Liver (tissue), 9 donors: ENCODE results near the gene MEGF10. TPM values are rescaled to one million over a fixed set of nuclear protein-coding genes. Genes with fewer than 3 reads are reported as not detected.
A peak's percentile ranks its signal among the peaks of the same experiment; 100 is the strongest.

Experiments
- DNase-seq: peaks from one replicate; pipeline ENCODE4 v3.0.0-alpha.2; 2017; ENCODE audit warnings: low spot score
- H3K27ac ChIP-seq, 2 donors: one replicate each; pipeline ENCODE4 v1.7.0; 2013; ENCODE audit warnings: inconsistent platforms in 2 of 2, low read length in 2 of 2, control low read depth in 1 of 2, low read depth in 1 of 2, mild to moderate bottlenecking in 1 of 2
- H3K27me3 ChIP-seq, 4 donors: one replicate each; pipeline versions ENCODE4 v1.6.1 to v1.7.0; 2013; ENCODE audit warnings: low read length in 3 of 4, inconsistent platforms in 1 of 4, mild to moderate bottlenecking in 1 of 4, moderate library complexity in 1 of 4; ENCODE audit not compliant: control insufficient read depth in 4 of 4, insufficient read depth in 4 of 4
- H3K36me3 ChIP-seq, 4 donors: one replicate each; pipeline versions ENCODE4 v1.6.1 to v1.7.0; 2013; ENCODE audit warnings: low read length in 3 of 4, mild to moderate bottlenecking in 3 of 4, low read depth in 1 of 4, moderate library complexity in 1 of 4; ENCODE audit not compliant: control insufficient read depth in 4 of 4, insufficient read depth in 3 of 4
- H3K4me1 ChIP-seq, 4 donors: one replicate each; pipeline versions ENCODE4 v1.6.1 to v1.7.0; 2013; ENCODE audit warnings: low read length in 3 of 4, mild to moderate bottlenecking in 3 of 4, moderate library complexity in 1 of 4; ENCODE audit not compliant: control insufficient read depth in 4 of 4, insufficient read depth in 4 of 4
- H3K4me3 ChIP-seq, 3 donors: one replicate each; pipeline versions ENCODE4 v1.6.1 to v1.7.0; 2013; ENCODE audit warnings: low read length in 3 of 3, control low read depth in 1 of 3, low read depth in 1 of 3, mild to moderate bottlenecking in 1 of 3
- H3K9ac ChIP-seq, 2 donors: one replicate each; pipeline ENCODE4 v1.7.0; 2013; ENCODE audit warnings: low read length in 2 of 2, mild to moderate bottlenecking in 2 of 2, moderate library complexity in 2 of 2, control low read depth in 1 of 2, low read depth in 1 of 2
- H3K9me3 ChIP-seq, 4 donors: one replicate each; pipeline versions ENCODE4 v1.6.1 to v1.7.0; 2013; ENCODE audit warnings: low read length in 3 of 4; ENCODE audit not compliant: control insufficient read depth in 4 of 4
- FOXA1 ChIP-seq: IDR thresholded peaks from 2 replicates; pipeline ENCODE4 v1.6.1; 2016; ENCODE audit warnings: antibody characterized with exemption
- FOXA2 ChIP-seq: IDR thresholded peaks from 2 replicates; pipeline ENCODE4 v1.6.1; 2016; ENCODE audit warnings: antibody characterized with exemption
- GABPA ChIP-seq, 2 donors: IDR thresholded peaks in 1 of 2; conservative IDR thresholded peaks in 1 of 2; 2 replicates each; pipeline ENCODE4 v1.6.1; 2016; ENCODE audit warnings: antibody characterized with exemption in 2 of 2, mild to moderate bottlenecking in 1 of 2, moderate library complexity in 1 of 2
- HNF4A ChIP-seq, 2 donors: conservative IDR thresholded peaks; 2 replicates each; pipeline ENCODE4 v1.6.1; 2016; ENCODE audit warnings: antibody characterized with exemption in 2 of 2, mild to moderate bottlenecking in 2 of 2
- HNF4G ChIP-seq: IDR thresholded peaks from 2 replicates; pipeline ENCODE4 v1.6.1; 2016; ENCODE audit warnings: antibody characterized with exemption
- JUND ChIP-seq, 2 donors: IDR thresholded peaks; 2 replicates each; pipeline ENCODE4 v1.6.1; 2016; ENCODE audit warnings: antibody characterized with exemption in 2 of 2
- MAX ChIP-seq: IDR thresholded peaks from 2 replicates; pipeline ENCODE4 v1.6.1; 2016; ENCODE audit warnings: antibody characterized with exemption
- NR2F2 ChIP-seq: IDR thresholded peaks from 2 replicates; pipeline ENCODE4 v1.6.1; 2016; ENCODE audit warnings: antibody characterized with exemption
- RAD21 ChIP-seq, 2 donors: IDR thresholded peaks; 2 replicates each; pipeline ENCODE4 v1.6.1; 2016; ENCODE audit warnings: antibody characterized with exemption in 2 of 2, mild to moderate bottlenecking in 2 of 2
- REST ChIP-seq: IDR thresholded peaks from 2 replicates; pipeline ENCODE4 v1.6.1; 2016; ENCODE audit warnings: antibody characterized with exemption, mild to moderate bottlenecking
- RXRA ChIP-seq, 2 donors: IDR thresholded peaks; 2 replicates each; pipeline ENCODE4 v1.6.1; 2017 to 2018; ENCODE audit warnings: antibody characterized with exemption in 2 of 2, mild to moderate bottlenecking in 1 of 2
- SP1 ChIP-seq: IDR thresholded peaks from 2 replicates; pipeline ENCODE4 v1.6.1; 2018; ENCODE audit warnings: antibody characterized with exemption, mild to moderate bottlenecking
- TAF1 ChIP-seq: conservative IDR thresholded peaks from 2 replicates; pipeline ENCODE4 v1.6.1; 2016; ENCODE audit warnings: antibody characterized with exemption, mild to moderate bottlenecking
- YY1 ChIP-seq: IDR thresholded peaks from 2 replicates; pipeline ENCODE4 v1.6.1; 2016; ENCODE audit warnings: antibody characterized with exemption, mild to moderate bottlenecking
- WGBS: extraction: QIAGEN DNeasy Blood & Tissue Kit; methylation state at CpG from one replicate; pipeline ENCODE4 v1.1.7; 2013; 5-methylcytosine and 5-hydroxymethylcytosine counted together
- polyA plus RNA-seq, 2 donors: library from polyadenylated mRNA; stranded (reverse) in 1 of 2; unstranded in 1 of 2; fragments of 200-250 nt in 1 of 2; fragments of >200 nt in 1 of 2; fragmentation: Nextera tagmentation in 1 of 2; extraction: Ambion mirVana in 1 of 2; gene quantifications; one replicate each; pipeline versions ENCODE4 v1.2.1 to v1.2.3, GENCODE V29; 2013 to 2015
- total RNA-seq, 2 donors: library from RNA; depleted of rRNA; stranded (reverse); fragments of >200 nt; gene quantifications; one replicate each; pipeline ENCODE4 v1.2.3, GENCODE V29; 2014
- TF ChIP-seq, protein P1 (sequence below): IDR thresholded peaks from 2 replicates; pipeline ENCODE4 v1.6.1; 2016; ENCODE audit warnings: antibody characterized with exemption
- TF ChIP-seq, protein P2 (sequence below): fragments of 150-350 bp; IDR thresholded peaks from 2 replicates; pipeline ENCODE4 v1.5.1; 2017; ENCODE audit warnings: improper control_type of control experiment, low read depth, low read length; ENCODE audit not compliant: missing input control
- TF ChIP-seq, protein P3 (sequence below): IDR thresholded peaks from 2 replicates; pipeline ENCODE4 v1.6.1; 2016; ENCODE audit warnings: antibody characterized with exemption
- donor health status: healthy.
- donor health status: healthy.
- donor health status: healthy.
- donor health status: healthy.
- donor health status: healthy.

MEGF10 gene
- 1 to 10 TPM in 1 of 2 donors, under 1 TPM in 1; 0.33 to 1.0 TPM for total RNA-seq
- under 1 TPM in 1 of 2 donors, not detected in 1; 0.05 TPM for polyA plus RNA-seq

- Histone ChIP-seq H3K36me3 (no peaks in the 10 kb centered on the region), H3K4me3 (peak within 1 kb of the TSS in 1 of 3 donors; percentile 15), H3K27ac (no peak within 1 kb of the TSS), H3K27me3 (peaks cover 2 to 16% (median 8%) of the 10 kb centered on the region in 4 donors), H3K9ac (no peak within 1 kb of the TSS), H3K4me1 (peaks cover 9 to 11% (median 10%) of the 10 kb centered on the region in 4 donors), H3K9me3 (peaks cover 0 to 5% (median 0%) of the 10 kb centered on the region in 4 donors)
- DNase-seq: peak; percentile 50
- TF ChIP-seq YY1 (no peak), TAF1 (no peak), JUND (IDR thresholded peaks at IDR 0.05) (no peak), HNF4G (no peak), RAD21 (IDR thresholded peaks at IDR 0.05) (peak; percentile 78 to 80)
- TF ChIP-seq, protein P1, sequence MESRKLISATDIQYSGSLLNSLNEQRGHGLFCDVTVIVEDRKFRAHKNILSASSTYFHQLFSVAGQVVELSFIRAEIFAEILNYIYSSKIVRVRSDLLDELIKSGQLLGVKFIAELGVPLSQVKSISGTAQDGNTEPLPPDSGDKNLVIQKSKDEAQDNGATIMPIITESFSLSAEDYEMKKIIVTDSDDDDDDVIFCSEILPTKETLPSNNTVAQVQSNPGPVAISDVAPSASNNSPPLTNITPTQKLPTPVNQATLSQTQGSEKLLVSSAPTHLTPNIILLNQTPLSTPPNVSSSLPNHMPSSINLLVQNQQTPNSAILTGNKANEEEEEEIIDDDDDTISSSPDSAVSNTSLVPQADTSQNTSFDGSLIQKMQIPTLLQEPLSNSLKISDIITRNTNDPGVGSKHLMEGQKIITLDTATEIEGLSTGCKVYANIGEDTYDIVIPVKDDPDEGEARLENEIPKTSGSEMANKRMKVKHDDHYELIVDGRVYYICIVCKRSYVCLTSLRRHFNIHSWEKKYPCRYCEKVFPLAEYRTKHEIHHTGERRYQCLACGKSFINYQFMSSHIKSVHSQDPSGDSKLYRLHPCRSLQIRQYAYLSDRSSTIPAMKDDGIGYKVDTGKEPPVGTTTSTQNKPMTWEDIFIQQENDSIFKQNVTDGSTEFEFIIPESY: no peak
- TF ChIP-seq, protein P2, sequence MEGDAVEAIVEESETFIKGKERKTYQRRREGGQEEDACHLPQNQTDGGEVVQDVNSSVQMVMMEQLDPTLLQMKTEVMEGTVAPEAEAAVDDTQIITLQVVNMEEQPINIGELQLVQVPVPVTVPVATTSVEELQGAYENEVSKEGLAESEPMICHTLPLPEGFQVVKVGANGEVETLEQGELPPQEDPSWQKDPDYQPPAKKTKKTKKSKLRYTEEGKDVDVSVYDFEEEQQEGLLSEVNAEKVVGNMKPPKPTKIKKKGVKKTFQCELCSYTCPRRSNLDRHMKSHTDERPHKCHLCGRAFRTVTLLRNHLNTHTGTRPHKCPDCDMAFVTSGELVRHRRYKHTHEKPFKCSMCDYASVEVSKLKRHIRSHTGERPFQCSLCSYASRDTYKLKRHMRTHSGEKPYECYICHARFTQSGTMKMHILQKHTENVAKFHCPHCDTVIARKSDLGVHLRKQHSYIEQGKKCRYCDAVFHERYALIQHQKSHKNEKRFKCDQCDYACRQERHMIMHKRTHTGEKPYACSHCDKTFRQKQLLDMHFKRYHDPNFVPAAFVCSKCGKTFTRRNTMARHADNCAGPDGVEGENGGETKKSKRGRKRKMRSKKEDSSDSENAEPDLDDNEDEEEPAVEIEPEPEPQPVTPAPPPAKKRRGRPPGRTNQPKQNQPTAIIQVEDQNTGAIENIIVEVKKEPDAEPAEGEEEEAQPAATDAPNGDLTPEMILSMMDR: peak; percentile 62
- TF ChIP-seq, protein P3, sequence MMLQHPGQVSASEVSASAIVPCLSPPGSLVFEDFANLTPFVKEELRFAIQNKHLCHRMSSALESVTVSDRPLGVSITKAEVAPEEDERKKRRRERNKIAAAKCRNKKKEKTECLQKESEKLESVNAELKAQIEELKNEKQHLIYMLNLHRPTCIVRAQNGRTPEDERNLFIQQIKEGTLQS: no peak
- 1% methylated on average over 61 of the region's 61 CpGs for WGBS
Measured at GRCh38 chr5:127290019-127290945, at the start of gene MEGF10. Gene MEGF10, plus strand, starts transcription at chr5:127290796. Its CDS starts 40,513 bp downstream, at chr5:127331309.

- Histone ChIP-seq H3K9me3 (peaks cover 0 to 6% (median 4%) of the 10 kb centered on the region in 4 donors), H3K4me3 (no peak overlapping the region), H3K36me3 (no peaks in the 10 kb centered on the region), H3K4me1 (no peaks in the 10 kb centered on the region), H3K27ac (no peak overlapping the region), H3K27me3 (no peaks in the 10 kb centered on the region), H3K9ac (no peak overlapping the region)
- WGBS: 46% methylated on average over 1 of the region's 1 CpG
- TF ChIP-seq NR2F2 (no peak), SP1 (no peak), GABPA (IDR thresholded peaks at IDR 0.05 in 1 of 2, conservative IDR thresholded peaks at IDR 0.05 in 1 of 2) (no peak), HNF4G (no peak), RXRA (IDR thresholded peaks at IDR 0.05) (no peak), MAX (no peak), HNF4A (conservative IDR thresholded peaks at IDR 0.05) (no peak), REST (no peak), JUND (IDR thresholded peaks at IDR 0.05) (no peak), TAF1 (no peak), YY1 (no peak), FOXA1 (no peak), FOXA2 (no peak)
- TF ChIP-seq, protein P3: no peak
- TF ChIP-seq, protein P1: no peak
- no peak for DNase-seq
Measured at GRCh38 chr5:127243011-127243410, 47.6 kb upstream of the MEGF10 start.
